Measurements from ENCODE around the gene CHRNE. TPM values are rescaled to one million over a fixed set of nuclear protein-coding genes. Genes with fewer than 3 reads are reported as not detected.

The CHRNE gene
- total and polyA plus RNA-seq, 12 donors: 0.19 to 1.6 (median 0.53) TPM

- H3K4me3 ChIP-seq: peak within 1 kb of the TSS; percentile 67 to 100 (median 98)
- 0% methylated on average over 53 to 59 of the region's 59 CpGs for WGBS, 2 donors
- ATAC-seq (peak; percentile 61 to 85 (median 76)), DNase-seq (peak; percentile 87 to 91)
- H3K4me1 ChIP-seq: peaks cover 18 to 77% (median 51%) of the 10 kb centered on the region in 9 donors
- intact Hi-C loops (cut with DNase I): loop anchor here in 4 of 10 donors (1.0 to 5.0 kb wide), 6 partner anchors 8 to 49 kb away; partner anchors contain the start of genes SPAG7 (in 2 of the 4), CAMTA2 (in 1 of the 4), INCA1 (in 1 of the 4) and KIF1C (in 1 of the 4)
- peaks cover 0 to 41% (median 6%) of the 10 kb centered on the region in 9 donors for H3K36me3 ChIP-seq
- peak within 1 kb of the TSS; percentile 89 to 100 (median 99) for H3K27ac ChIP-seq
- H3K27me3 ChIP-seq: no peaks in the 10 kb centered on the region
- no peak for TF ChIP-seq CTCF (IDR thresholded peaks at IDR 0.05)
- H3K9me3 ChIP-seq: no peaks in the 10 kb centered on the region
Observed at GRCh38 chr17:4948166-4948930, 45.5 kb upstream of the CHRNE start, which contains the start of gene PFN1. Gene PFN1 (minus strand): TSS chr17:4948530. CDS start chr17:4948394, 136 bp downstream.

DNA sequence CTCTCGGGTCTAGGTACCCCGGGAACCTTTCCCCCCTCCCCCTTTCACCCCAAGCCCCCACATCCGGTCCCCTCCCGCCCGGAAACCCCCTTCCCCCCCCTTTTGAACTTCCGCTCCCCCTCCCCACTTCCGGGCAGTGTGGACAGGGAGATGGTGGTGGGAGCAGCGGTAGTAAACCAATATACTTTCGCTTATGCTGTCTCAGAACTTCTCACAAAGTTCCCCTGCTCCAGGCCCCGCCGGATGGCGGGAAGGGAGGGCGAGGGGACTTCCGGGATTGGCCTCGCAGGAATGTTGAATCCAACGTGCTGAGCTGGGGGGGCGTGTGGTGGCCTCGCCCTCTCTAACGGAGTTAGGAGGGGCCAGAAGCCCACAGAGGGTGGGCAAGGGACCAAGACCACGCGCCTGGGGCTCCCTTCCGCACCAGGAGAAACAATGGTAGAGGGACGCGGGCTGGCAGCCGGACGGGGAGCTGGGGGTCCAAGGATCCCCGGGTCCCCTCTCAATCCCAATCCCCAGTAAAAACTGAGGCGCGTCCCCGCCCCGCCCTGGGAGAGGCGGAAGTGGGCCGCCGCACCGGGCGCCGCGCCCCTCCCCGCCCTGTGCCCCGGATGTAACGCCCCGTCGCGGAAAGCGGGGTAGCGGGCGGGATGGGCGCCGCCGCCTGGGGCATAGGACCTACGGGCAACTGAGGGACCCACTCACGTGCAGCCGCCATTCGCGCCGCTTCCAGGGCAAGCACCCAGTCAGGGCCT, 44.7 kb upstream of the CHRNE start:
- peaks cover 18 to 77% (median 53%) of the 10 kb centered on the region in 9 donors for H3K4me1 ChIP-seq
- H3K36me3 ChIP-seq: peaks cover 0 to 49% (median 13%) of the 10 kb centered on the region in 9 donors
- H3K27me3 ChIP-seq: no peaks in the 10 kb centered on the region
- 0 to 1% methylated on average over 56 of the region's 56 CpGs for WGBS, 2 donors
- peak overlapping the region; percentile 89 to 100 (median 99) for H3K27ac ChIP-seq
- intact Hi-C loops (cut with DNase I): loop anchor here in 4 of 10 donors (1.0 to 5.0 kb wide), 6 partner anchors 7 to 50 kb away; partner anchors contain the start of genes SPAG7 (in 2 of the 4), CAMTA2 (in 1 of the 4), INCA1 (in 1 of the 4) and KIF1C (in 1 of the 4)
- TF ChIP-seq CTCF (IDR thresholded peaks at IDR 0.05): no peak
- DNase-seq: peak; percentile 53 to 66
- no peaks in the 10 kb centered on the region for H3K9me3 ChIP-seq
- peak overlapping the region; percentile 67 to 100 (median 98) for H3K4me3 ChIP-seq
- peak; percentile 22 to 47 (median 36) for ATAC-seq

GRCh38 chr17:4947010-4947410, 44.1 kb upstream of the CHRNE start:
- no peak for TF ChIP-seq CTCF (IDR thresholded peaks at IDR 0.05)
- peaks cover 0 to 54% (median 15%) of the 10 kb centered on the region in 9 donors for H3K36me3 ChIP-seq
- DNase-seq (no peak), ATAC-seq (no peak)
- intact Hi-C loops (cut with DNase I): loop anchor here in 2 of 10 donors (5.0 kb wide), 2 partner anchors 40 to 50 kb away; partner anchors contain the start of genes INCA1 (in 1 of the 2) and KIF1C (in 1 of the 2)
- H3K4me1 ChIP-seq: peaks cover 18 to 78% (median 57%) of the 10 kb centered on the region in 9 donors
- no peaks in the 10 kb centered on the region for H3K9me3 ChIP-seq
- peak overlapping the region; percentile 67 to 100 (median 98) for H3K4me3 ChIP-seq
- H3K27ac ChIP-seq: peak overlapping the region; percentile 89 to 100 (median 99)
- WGBS, 2 donors: 5 to 6% methylated on average over 7 of the region's 7 CpGs
- no peaks in the 10 kb centered on the region for H3K27me3 ChIP-seq

Measured in heart right ventricle (tissue), 16 donors.